K562 (cell line): ENCODE measurements around the gene HS6ST1. TPM values are rescaled to one million over a fixed set of nuclear protein-coding genes. Genes with fewer than 3 reads are reported as not detected.

Experiments used
- BDP1 ChIP-seq: IDR thresholded peaks from 3 replicates; pipeline ENCODE4 v1.6.1; 2011; ENCODE audit not compliant: insufficient read length, insufficient read depth
- CAMTA2 ChIP-seq: fragments of 250-450 bp; sonication (Bioruptor Pico); conservative IDR thresholded peaks from 2 replicates; pipeline ENCODE4 v1.5.1; 2022
- CSDE1 ChIP-seq, 2 experiments: fragments of 450-650 bp; IDR thresholded peaks; 2 replicates each; pipeline ENCODE4 v1.6.1; 2016; ENCODE audit warnings: mild to moderate bottlenecking in 1 of 2
- CTCFL ChIP-seq: IDR thresholded peaks from 2 replicates; pipeline ENCODE4 v1.6.1; 2011; ENCODE audit warnings: borderline replicate concordance, low read depth, mild to moderate bottlenecking, moderate library complexity, low read length; ENCODE audit not compliant: insufficient read depth, poor library complexity, severe bottlenecking
- E2F4 ChIP-seq: sonication (generic); formaldehyde crosslinking; IDR thresholded peaks from 2 replicates; pipeline ENCODE4 v1.8.0; 2022; ENCODE audit warnings: mild to moderate bottlenecking, low read depth, missing genetic modification reagents
- E2F6 ChIP-seq, 2 experiments: IDR thresholded peaks; 2 replicates each; pipeline ENCODE4 v1.6.1; 2011; ENCODE audit warnings: borderline replicate concordance in 1 of 2, control low read depth in 1 of 2, low read depth in 1 of 2, low read length in 1 of 2, mild to moderate bottlenecking in 1 of 2, mixed read lengths in 1 of 2, moderate library complexity in 1 of 2; ENCODE audit not compliant: insufficient read depth in 1 of 2, insufficient read length in 1 of 2, poor library complexity in 1 of 2, severe bottlenecking in 1 of 2; ENCODE audit errors: extremely low read depth in 1 of 2
- ELF4 ChIP-seq: fragments of 450-650 bp; formaldehyde crosslinking; IDR thresholded peaks from 2 replicates; pipeline ENCODE4 v1.4.0; 2022; ENCODE audit warnings: missing genetic modification characterization
- ERF ChIP-seq: fragments of 450-650 bp; formaldehyde crosslinking; IDR thresholded peaks from 2 replicates; pipeline ENCODE4 v1.4.0; 2020; ENCODE audit warnings: mild to moderate bottlenecking, mixed read lengths
- FOSL1 ChIP-seq: fragments of 200-800 bp; sonication (Bioruptor generic); conservative IDR thresholded peaks from 2 replicates; pipeline ENCODE4 v1.6.1; 2016; ENCODE audit warnings: missing genetic modification characterization, missing compliant biosample characterization
- FOXA1 ChIP-seq: fragments of 450-650 bp; IDR thresholded peaks from 2 replicates; pipeline ENCODE4 v1.6.1; 2016; ENCODE audit warnings: mild to moderate bottlenecking, borderline replicate concordance
- KAT8 ChIP-seq: fragments of 450-650 bp; IDR thresholded peaks from 2 replicates; pipeline ENCODE4 v1.6.1; 2016; ENCODE audit warnings: low read depth, mild to moderate bottlenecking
- MAFF ChIP-seq: IDR thresholded peaks from 2 replicates; pipeline ENCODE4 v1.6.1; 2012; ENCODE audit warnings: low read length, improper control_type of control experiment
- MAFG ChIP-seq: fragments of 450-650 bp; conservative IDR thresholded peaks from 2 replicates; pipeline ENCODE4 v1.6.1; 2016; ENCODE audit warnings: missing genetic modification characterization, missing compliant biosample characterization
- MXI1 ChIP-seq: IDR thresholded peaks from 2 replicates; pipeline ENCODE4 v1.6.1; 2011; ENCODE audit warnings: low read depth, mild to moderate bottlenecking, improper control_type of control experiment, low read length
- NFYB ChIP-seq: IDR thresholded peaks from 2 replicates; pipeline ENCODE4 v1.6.1; 2011; ENCODE audit warnings: mild to moderate bottlenecking, moderate library complexity; ENCODE audit not compliant: insufficient read length; ENCODE audit errors: extremely low read depth
- NR2F6 ChIP-seq: fragments of 450-650 bp; formaldehyde crosslinking; IDR thresholded peaks from 2 replicates; pipeline ENCODE4 v1.4.0; 2020; ENCODE audit warnings: mild to moderate bottlenecking
- PHB ChIP-seq: fragments of 250-450 bp; sonication (Bioruptor Pico); IDR thresholded peaks from 2 replicates; pipeline ENCODE4 v1.5.0; 2021
- PREB ChIP-seq: sonication (generic); formaldehyde crosslinking; IDR thresholded peaks from 2 replicates; pipeline ENCODE4 v1.8.1; 2023; ENCODE audit warnings: mild to moderate bottlenecking, missing genetic modification reagents
- RBM14 ChIP-seq: fragments of 200-400 bp; formaldehyde crosslinking; IDR thresholded peaks from 2 replicates; pipeline ENCODE4 v1.6.1; 2018; ENCODE audit warnings: low read depth, mild to moderate bottlenecking, low read length, moderate library complexity, borderline replicate concordance; ENCODE audit not compliant: insufficient read depth
- SLC30A9 ChIP-seq: fragments of 250-450 bp; sonication (Bioruptor Pico); IDR thresholded peaks from 2 replicates; pipeline ENCODE4 v1.8.0; 2022; ENCODE audit warnings: mild to moderate bottlenecking, moderate library complexity
- SPI1 ChIP-seq: IDR thresholded peaks from 2 replicates; pipeline ENCODE4 v1.6.1; 2011; ENCODE audit warnings: low read depth, low read length, control low read depth, borderline replicate concordance
- SUPT5H ChIP-seq: fragments of 450-650 bp; IDR thresholded peaks from 2 replicates; pipeline ENCODE4 v1.6.1; 2016
- TCFL5 ChIP-seq: fragments of 250-450 bp; sonication (Bioruptor Pico); conservative IDR thresholded peaks from 2 replicates; pipeline ENCODE4 v1.6.1; 2021; ENCODE audit warnings: mild to moderate bottlenecking, moderate library complexity, matching md5 sums
- ZNF24 ChIP-seq: fragments of 450-650 bp; IDR thresholded peaks from 2 replicates; pipeline ENCODE4 v1.6.1; 2016
- ZNF311 ChIP-seq: fragments of 250-450 bp; sonication (Bioruptor Pico); IDR thresholded peaks from 2 replicates; pipeline ENCODE4 v1.4.0; 2020; ENCODE audit warnings: mild to moderate bottlenecking, moderate library complexity
- polyA plus RNA-seq, 8 experiments: library from polyadenylated mRNA; depleted of rRNA in 4 of 8; stranded (reverse) in 5 of 8; unstranded in 3 of 8; fragments of >200 nt; fragmentation: Nextera tagmentation in 2 of 8; fragmentation: Illumina TruSeq in 1 of 8; extraction: Ambion mirVana in 2 of 8; extraction: Trizol in 1 of 8; gene quantifications; 2 replicates each; pipeline versions ENCODE4 v1.2.1 to v1.2.3, GENCODE V29; 2011 to 2014; ENCODE audit warnings: inconsistent platforms in 1 of 8, missing spikeins in 1 of 8
- total RNA-seq, 7 experiments: library from RNA; depleted of rRNA in 6 of 7; stranded (reverse); fragments of >200 nt in 6 of 7; fragmentation: Illumina TruSeq in 2 of 7; extraction: Trizol in 2 of 7; gene quantifications; 2 replicates each; pipeline versions ENCODE4 v1.2.1 to v1.2.3, GENCODE V29; 2011 to 2021; ENCODE audit warnings: low replicate concordance in 1 of 7

The HS6ST1 gene
- total and polyA plus RNA-seq, 9 of the 15 experiments (the other 6 are each of a cell fraction or from before 2014, with no cell fraction given): 0.06 to 7.4 (median 3.8) TPM

- TF ChIP-seq CAMTA2 (no peak), CSDE1 (IDR thresholded peaks at IDR 0.05) (no peak), NR2F6 (CRISPR knock-in tag) (no peak), NFYB (no peak), RBM14 (no peak), KAT8 (no peak), TCFL5 (CRISPR knock-in tag) (no peak), PHB (CRISPR knock-in tag) (no peak), ELF4 (CRISPR knock-in tag) (no peak), MXI1 (no peak), E2F6 (IDR thresholded peaks at IDR 0.05; ENCODE audit: borderline replicate concordance in 1 of 2, extremely low read depth in 1 of 2, insufficient read depth in 1 of 2, insufficient read length in 1 of 2, low read depth in 1 of 2, low read length in 1 of 2, poor library complexity in 1 of 2, severe bottlenecking in 1 of 2) (peak; percentile 16 to 28), SPI1 (peak; percentile 56; the same call in 1 of the 2 replicates), SLC30A9 (no peak), ZNF311 (CRISPR knock-in tag) (no peak), MAFF (no peak), ZNF24 (no peak), BDP1 (no peak), PREB (CRISPR knock-in tag) (no peak), FOXA1 (no peak), CTCFL (no peak), SUPT5H (no peak), MAFG (tag) (no peak), FOSL1 (tag) (no peak), ERF (no peak), E2F4 (CRISPR knock-in tag) (no peak)
Observed at GRCh38 chr2:128309280-128310093, 9.2 kb downstream of the HS6ST1 start (continued).
